ENCODE data around the gene LRP1-AS.

DNA sequence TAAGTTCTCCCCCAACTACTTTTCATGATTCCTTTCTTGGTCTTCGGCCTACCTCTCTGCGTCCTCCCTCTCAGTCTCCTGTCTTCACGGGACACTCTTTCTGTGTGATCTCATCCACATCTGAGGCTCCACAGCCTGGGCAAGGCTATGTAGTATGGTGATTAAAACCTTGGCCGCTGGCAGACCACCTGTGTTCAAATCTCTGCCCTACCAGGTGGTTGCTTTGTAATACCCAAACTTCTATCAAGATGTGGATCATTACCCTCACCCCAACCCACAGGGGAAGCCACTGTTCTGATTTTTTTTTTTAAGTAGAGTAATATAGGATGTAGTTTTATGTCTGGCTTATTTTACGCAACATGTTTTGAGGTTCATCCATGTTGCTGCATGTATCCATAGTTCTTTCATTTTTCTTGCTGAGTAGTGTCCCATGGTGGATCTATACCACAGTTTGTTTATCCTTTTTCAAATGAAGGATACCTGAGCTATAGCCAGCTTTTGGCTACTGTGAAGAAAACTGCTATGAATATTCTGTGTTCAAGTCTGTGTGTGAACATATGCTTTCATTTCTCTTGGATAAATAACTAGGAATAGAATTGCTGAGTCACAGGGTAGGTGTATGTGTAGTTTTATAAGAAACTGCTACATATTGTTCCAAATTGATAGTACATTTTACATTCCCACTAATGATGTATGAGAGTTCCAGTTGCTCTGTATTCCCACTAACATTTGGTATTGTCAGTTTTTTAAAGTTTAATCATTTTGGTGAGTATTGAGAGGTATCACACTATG, 27.9 kb downstream of the LRP1-AS start:
- TF ChIP-seq ESRRG (CRISPR knock-in tag; IDR thresholded peaks at IDR 0.05) (no peak), ZNF70 (CRISPR knock-in tag; IDR thresholded peaks at IDR 0.05) (no peak), ZC3H10 (CRISPR knock-in tag; IDR thresholded peaks at IDR 0.05) (no peak), ARNTL (CRISPR knock-in tag; IDR thresholded peaks at IDR 0.05; ENCODE audit: borderline replicate concordance, low read depth) (no peak), RARB (CRISPR knock-in tag; IDR thresholded peaks at IDR 0.05) (no peak)
- TF ChIP-seq, protein P1, sequence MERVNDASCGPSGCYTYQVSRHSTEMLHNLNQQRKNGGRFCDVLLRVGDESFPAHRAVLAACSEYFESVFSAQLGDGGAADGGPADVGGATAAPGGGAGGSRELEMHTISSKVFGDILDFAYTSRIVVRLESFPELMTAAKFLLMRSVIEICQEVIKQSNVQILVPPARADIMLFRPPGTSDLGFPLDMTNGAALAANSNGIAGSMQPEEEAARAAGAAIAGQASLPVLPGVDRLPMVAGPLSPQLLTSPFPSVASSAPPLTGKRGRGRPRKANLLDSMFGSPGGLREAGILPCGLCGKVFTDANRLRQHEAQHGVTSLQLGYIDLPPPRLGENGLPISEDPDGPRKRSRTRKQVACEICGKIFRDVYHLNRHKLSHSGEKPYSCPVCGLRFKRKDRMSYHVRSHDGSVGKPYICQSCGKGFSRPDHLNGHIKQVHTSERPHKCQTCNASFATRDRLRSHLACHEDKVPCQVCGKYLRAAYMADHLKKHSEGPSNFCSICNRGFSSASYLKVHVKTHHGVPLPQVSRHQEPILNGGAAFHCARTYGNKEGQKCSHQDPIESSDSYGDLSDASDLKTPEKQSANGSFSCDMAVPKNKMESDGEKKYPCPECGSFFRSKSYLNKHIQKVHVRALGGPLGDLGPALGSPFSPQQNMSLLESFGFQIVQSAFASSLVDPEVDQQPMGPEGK (CRISPR knock-in tag; IDR thresholded peaks at IDR 0.05; ENCODE audit: borderline replicate concordance) = no peak
- TF ChIP-seq, protein P2, sequence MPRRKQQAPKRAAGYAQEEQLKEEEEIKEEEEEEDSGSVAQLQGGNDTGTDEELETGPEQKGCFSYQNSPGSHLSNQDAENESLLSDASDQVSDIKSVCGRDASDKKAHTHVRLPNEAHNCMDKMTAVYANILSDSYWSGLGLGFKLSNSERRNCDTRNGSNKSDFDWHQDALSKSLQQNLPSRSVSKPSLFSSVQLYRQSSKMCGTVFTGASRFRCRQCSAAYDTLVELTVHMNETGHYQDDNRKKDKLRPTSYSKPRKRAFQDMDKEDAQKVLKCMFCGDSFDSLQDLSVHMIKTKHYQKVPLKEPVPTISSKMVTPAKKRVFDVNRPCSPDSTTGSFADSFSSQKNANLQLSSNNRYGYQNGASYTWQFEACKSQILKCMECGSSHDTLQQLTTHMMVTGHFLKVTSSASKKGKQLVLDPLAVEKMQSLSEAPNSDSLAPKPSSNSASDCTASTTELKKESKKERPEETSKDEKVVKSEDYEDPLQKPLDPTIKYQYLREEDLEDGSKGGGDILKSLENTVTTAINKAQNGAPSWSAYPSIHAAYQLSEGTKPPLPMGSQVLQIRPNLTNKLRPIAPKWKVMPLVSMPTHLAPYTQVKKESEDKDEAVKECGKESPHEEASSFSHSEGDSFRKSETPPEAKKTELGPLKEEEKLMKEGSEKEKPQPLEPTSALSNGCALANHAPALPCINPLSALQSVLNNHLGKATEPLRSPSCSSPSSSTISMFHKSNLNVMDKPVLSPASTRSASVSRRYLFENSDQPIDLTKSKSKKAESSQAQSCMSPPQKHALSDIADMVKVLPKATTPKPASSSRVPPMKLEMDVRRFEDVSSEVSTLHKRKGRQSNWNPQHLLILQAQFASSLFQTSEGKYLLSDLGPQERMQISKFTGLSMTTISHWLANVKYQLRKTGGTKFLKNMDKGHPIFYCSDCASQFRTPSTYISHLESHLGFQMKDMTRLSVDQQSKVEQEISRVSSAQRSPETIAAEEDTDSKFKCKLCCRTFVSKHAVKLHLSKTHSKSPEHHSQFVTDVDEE (CRISPR knock-in tag; IDR thresholded peaks at IDR 0.05) = no peak

Data from SK-N-SH treated with all-trans-retinoic acid at 6 μM for 48 hours (cell line).